ENCODE measurements around the gene CALY. TPM values are rescaled to one million over a fixed set of nuclear protein-coding genes. Genes with fewer than 3 reads are reported as not detected.

CALY gene, protein sequence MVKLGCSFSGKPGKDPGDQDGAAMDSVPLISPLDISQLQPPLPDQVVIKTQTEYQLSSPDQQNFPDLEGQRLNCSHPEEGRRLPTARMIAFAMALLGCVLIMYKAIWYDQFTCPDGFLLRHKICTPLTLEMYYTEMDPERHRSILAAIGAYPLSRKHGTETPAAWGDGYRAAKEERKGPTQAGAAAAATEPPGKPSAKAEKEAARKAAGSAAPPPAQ
- total RNA-seq, result not detected

DNA sequence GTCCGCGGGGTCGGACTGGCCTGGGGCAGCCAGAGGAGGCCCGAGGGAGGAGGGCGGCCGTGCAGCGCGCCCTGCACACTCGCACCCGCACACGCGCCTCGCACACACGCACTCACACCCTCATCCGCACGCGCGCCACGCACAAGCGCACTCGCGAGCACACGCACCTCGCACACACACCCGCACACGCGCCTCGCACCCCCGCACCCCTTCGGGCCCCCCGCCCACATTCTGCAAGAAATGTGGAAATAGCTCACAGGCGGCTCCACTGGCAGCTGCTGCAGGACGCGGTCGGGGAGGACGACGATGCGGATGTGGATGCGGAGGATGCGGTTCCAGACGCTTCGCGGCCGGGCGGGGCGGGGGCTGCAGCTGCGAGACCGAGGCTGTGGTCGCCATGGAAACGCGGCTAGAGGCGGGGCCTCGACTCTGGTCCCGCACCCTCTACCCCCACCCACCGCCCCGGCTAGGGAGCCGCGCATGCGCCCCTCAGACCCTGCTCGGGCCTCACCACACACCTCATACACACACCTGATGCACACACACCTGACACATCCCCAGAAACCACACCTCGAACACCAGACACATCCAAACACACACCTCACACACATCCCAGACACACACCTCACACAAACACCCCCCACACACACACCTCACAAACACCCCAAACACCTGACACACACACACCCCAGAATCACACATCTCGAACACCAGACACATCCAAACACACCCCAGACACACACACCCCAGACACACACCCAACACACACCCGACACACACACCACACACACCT lies at the start of gene CALY:
CALY (minus strand) TSS at position 320 of the 793 bp plus-strand sequence. CDS start 7,907 bp downstream, outside the sequence.
- H3K27me3 Mint-ChIP-seq (ENCODE audit: low read depth), result peaks cover 13% of the 10 kb centered on the region
- peak within 1 kb of the TSS; percentile 47 for H3K4me3 Mint-ChIP-seq
- H3K36me3 Mint-ChIP-seq (ENCODE audit: low read depth), result no peaks in the 10 kb centered on the region
- no peaks in the 10 kb centered on the region for H3K9me3 Mint-ChIP-seq
- CTCF ChIA-PET, result no interaction called here
- intact Hi-C loops (cut with micrococcal nuclease), result no loop called here
- DNase-seq, result peak; percentile 82
- H3K4me1 Mint-ChIP-seq (ENCODE audit: low read depth), result peaks cover 5% of the 10 kb centered on the region
- H3K27ac Mint-ChIP-seq, result no peak within 1 kb of the TSS

DNA sequence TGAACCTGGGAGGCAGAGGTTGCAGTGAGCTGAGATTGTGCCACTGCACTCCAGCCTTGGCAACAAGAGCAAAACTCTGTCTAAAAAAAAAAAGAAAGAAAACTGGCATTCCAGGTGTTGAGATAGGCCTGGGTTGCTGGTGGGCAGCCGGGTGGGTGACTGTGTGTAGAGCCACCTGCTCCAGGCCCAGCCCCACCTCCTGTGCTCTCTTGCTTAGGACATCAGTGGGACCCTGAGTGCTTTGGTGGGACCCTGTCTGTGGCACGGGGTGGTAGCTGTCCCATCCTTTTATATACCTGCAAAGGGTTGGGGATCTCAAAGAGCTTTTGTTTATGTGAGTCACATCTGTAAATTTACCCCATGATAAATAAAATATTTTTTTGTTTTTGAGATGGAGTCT lies 48.5 kb upstream of the CALY start:
- intact Hi-C loops (cut with micrococcal nuclease), result no loop called here
- no peak overlapping the region for H3K27ac Mint-ChIP-seq
- peaks cover 2% of the 10 kb centered on the region for H3K36me3 Mint-ChIP-seq (ENCODE audit: low read depth)
- peaks cover 19% of the 10 kb centered on the region for H3K4me1 Mint-ChIP-seq (ENCODE audit: low read depth)
- no peak for DNase-seq
- no peak overlapping the region for H3K4me3 Mint-ChIP-seq
- no peaks in the 10 kb centered on the region for H3K27me3 Mint-ChIP-seq (ENCODE audit: low read depth)
- CTCF ChIA-PET, result no interaction called here
- H3K9me3 Mint-ChIP-seq, result no peaks in the 10 kb centered on the region

DNA sequence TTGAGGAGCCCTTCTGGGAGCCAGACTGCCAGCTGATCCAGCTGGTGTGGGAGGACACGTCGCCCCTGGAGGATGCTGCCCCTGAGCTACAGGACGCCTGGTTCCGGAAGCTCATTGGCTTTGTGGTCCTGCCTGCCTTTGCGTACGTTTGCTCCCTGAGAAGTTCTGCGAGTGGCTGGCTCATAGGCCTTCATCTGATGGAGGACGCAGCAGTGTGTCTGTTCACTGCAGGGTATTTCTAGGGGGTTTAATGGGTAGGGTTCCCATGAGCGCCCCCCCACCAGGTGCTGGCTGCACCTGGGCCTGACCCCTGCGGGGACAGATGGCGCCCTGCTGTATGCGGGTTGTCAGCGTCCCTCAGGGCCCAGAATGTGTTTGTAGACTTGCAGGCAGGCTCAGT lies 47.4 kb upstream of the CALY start:
- Mint-ChIP-seq H3K36me3 (ENCODE audit: low read depth) (peaks cover 2% of the 10 kb centered on the region), H3K4me1 (ENCODE audit: low read depth) (peaks cover 11% of the 10 kb centered on the region), H3K4me3 (no peak overlapping the region), H3K9me3 (no peaks in the 10 kb centered on the region), H3K27me3 (ENCODE audit: low read depth) (no peaks in the 10 kb centered on the region), H3K27ac (no peak overlapping the region)
- CTCF ChIA-PET, result interaction anchor here (0.6 to 1.7 kb wide), 2 partner anchors 53 to 55 kb away, joined by 3 to 4 read pairs; no protein-coding TSS in a partner anchor
- intact Hi-C loops (cut with micrococcal nuclease), result no loop called here
- no peak for DNase-seq

DNA sequence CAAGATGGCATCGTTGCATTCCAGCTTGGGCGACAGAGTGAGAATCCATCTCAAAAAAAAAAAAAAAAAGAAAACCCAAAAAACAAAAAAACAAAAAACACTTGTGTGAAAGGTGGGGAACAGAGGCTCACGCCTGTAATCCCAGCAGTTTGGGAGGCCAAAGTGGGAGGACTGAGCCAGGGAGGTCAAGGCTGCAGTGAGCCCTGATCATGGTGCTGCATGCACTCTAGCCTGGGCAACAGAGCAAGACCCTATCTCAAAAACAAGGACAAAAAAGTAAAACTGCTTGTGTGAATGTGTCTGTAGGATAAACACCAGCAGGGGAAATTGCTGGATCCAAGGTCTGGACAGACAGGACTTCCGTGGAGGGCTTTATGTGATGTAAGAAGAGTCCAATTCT lies 46.9 kb upstream of the CALY start:
- no peak overlapping the region for H3K4me3 Mint-ChIP-seq
- H3K36me3 Mint-ChIP-seq (ENCODE audit: low read depth), result peaks cover 2% of the 10 kb centered on the region
- no peaks in the 10 kb centered on the region for H3K9me3 Mint-ChIP-seq
- H3K27me3 Mint-ChIP-seq (ENCODE audit: low read depth), result no peaks in the 10 kb centered on the region
- H3K27ac Mint-ChIP-seq, result no peak overlapping the region
- CTCF ChIA-PET, result interaction anchor here (1.7 kb wide), 1 partner anchor 54 kb away, joined by 4 read pairs; no protein-coding TSS in a partner anchor
- DNase-seq, result no peak
- peaks cover 6% of the 10 kb centered on the region for H3K4me1 Mint-ChIP-seq (ENCODE audit: low read depth)
- intact Hi-C loops (cut with micrococcal nuclease), result no loop called here

DNA sequence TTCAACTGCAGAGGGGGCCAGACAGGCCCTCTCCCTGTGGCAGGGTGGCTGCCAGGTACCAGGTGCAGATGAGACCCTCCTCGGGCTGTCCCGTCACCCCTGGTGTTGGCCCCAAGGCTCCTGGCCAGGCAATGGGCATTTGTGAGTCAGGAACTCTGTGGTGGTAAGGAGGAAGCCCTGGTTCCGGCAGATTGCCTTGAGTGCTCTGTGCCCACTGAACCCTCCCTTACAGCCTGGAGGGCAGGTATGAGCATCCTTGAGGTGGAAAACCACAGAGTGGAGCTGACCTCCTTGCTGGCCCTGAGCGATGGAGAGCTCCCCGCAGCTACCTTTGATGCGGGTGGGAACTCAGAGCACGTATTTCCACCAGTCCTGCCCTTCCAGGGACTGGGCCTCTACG lies 44.3 kb upstream of the CALY start:
- no peak overlapping the region for H3K27ac Mint-ChIP-seq

DNA sequence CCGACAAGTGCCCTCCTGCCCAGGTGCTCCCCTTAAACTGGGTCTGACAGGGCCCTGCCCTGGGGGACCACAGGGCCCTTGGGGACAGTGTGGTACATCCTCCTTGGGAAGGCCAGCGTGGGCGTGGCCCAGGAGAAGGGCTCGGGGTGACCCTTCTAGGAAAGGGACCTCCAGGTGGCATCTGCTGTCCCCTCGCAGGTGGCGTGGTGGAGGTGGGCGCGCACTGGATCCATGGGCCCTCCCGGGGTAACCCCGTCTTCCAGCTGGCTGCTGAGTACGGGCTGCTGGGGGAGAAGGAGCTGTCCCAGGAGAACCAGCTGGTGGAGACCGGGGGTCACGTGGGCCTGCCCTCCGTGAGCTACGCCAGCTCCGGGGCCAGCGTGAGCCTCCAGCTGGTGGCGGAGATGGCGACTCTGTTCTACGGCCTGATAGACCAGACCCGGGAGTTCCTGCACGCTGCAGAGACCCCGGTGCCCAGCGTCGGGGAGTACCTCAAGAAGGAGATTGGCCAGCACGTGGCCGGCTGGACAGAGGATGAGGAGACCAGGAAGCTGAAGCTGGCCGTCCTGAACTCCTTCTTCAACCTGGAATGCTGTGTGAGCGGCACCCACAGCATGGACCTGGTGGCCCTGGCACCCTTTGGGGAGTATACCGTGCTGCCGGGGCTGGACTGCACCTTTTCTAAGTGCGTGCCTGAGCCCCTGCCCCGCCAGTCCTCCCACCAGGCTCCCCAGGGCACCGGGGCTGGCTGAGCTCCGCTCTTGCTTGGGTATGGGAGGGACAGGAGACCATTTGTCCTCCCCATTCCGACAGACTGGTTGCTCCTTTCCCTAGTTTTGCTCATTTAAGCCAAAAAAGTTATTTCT lies 43.3 kb upstream of the CALY start:
- Mint-ChIP-seq H3K27me3 (ENCODE audit: low read depth) (no peaks in the 10 kb centered on the region), H3K36me3 (ENCODE audit: low read depth) (no peaks in the 10 kb centered on the region), H3K27ac (no peak overlapping the region), H3K9me3 (no peaks in the 10 kb centered on the region), H3K4me3 (peak overlapping the region; percentile 66), H3K4me1 (ENCODE audit: low read depth) (peaks cover 3% of the 10 kb centered on the region)
- CTCF ChIA-PET, result no interaction called here
- intact Hi-C loops (cut with micrococcal nuclease), result loop anchor here (1.0 to 5.0 kb wide), 4 partner anchors 10 to 123 kb away; partner anchors contain the start of genes TUBGCP2 and ZNF511
- DNase-seq, result no peak

More for the DNA sequence above, 44.3 kb upstream of the CALY start:
- Mint-ChIP-seq H3K4me3 (no peak overlapping the region), H3K9me3 (no peaks in the 10 kb centered on the region), H3K27me3 (ENCODE audit: low read depth) (no peaks in the 10 kb centered on the region), H3K36me3 (ENCODE audit: low read depth) (no peaks in the 10 kb centered on the region), H3K4me1 (ENCODE audit: low read depth) (peaks cover 3% of the 10 kb centered on the region)
- intact Hi-C loops (cut with micrococcal nuclease), result no loop called here
- CTCF ChIA-PET, result no interaction called here
- DNase-seq, result no peak

DNA sequence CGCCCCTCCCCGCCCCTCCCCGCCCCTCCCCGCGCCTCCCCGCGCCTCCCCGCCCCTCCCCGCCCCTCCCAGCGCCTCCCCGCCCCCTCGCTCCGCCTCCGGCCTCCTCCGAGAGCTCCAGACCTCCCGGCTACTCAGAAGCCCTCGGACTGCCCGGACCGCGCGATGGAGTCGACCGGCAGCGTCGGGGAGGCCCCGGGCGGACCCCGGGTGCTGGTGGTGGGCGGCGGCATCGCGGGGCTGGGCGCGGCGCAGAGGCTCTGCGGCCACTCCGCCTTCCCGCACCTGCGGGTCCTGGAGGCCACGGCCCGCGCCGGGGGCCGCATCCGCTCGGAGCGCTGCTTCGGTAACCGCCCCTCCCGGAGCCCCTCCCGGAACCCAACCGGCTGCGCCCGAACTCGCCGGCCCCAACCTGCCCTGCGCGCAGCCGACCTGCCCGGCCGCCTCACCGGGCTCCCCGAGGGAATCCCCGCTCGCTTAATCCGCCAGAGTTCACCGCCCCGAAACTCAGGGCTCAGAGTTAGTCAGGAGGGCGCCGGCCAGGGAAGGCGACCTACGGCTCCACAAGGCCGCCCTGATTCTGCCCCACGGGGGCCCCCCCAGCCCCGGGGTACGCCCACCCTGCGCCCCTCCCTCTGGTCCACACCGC lies 42.6 kb upstream of the CALY start, which contains the start of gene PAOX:
PAOX (plus strand) TSS at position 111 of the 649 bp plus-strand sequence; CDS start at position 166, 55 bp downstream.
- H3K4me1 Mint-ChIP-seq (ENCODE audit: low read depth), result peaks cover 3% of the 10 kb centered on the region
- DNase-seq, result peak; percentile 80
- CTCF ChIA-PET, result no interaction called here
- no peaks in the 10 kb centered on the region for H3K9me3 Mint-ChIP-seq
- intact Hi-C loops (cut with micrococcal nuclease), result loop anchor here (1.0 to 5.0 kb wide), 4 partner anchors 11 to 122 kb away; partner anchors contain the start of genes TUBGCP2 and ZNF511
- H3K36me3 Mint-ChIP-seq (ENCODE audit: low read depth), result no peaks in the 10 kb centered on the region
- H3K27ac Mint-ChIP-seq, result peak within 1 kb of the TSS; percentile 30
- no peaks in the 10 kb centered on the region for H3K27me3 Mint-ChIP-seq (ENCODE audit: low read depth)
- H3K4me3 Mint-ChIP-seq, result peak within 1 kb of the TSS; percentile 74

DNA sequence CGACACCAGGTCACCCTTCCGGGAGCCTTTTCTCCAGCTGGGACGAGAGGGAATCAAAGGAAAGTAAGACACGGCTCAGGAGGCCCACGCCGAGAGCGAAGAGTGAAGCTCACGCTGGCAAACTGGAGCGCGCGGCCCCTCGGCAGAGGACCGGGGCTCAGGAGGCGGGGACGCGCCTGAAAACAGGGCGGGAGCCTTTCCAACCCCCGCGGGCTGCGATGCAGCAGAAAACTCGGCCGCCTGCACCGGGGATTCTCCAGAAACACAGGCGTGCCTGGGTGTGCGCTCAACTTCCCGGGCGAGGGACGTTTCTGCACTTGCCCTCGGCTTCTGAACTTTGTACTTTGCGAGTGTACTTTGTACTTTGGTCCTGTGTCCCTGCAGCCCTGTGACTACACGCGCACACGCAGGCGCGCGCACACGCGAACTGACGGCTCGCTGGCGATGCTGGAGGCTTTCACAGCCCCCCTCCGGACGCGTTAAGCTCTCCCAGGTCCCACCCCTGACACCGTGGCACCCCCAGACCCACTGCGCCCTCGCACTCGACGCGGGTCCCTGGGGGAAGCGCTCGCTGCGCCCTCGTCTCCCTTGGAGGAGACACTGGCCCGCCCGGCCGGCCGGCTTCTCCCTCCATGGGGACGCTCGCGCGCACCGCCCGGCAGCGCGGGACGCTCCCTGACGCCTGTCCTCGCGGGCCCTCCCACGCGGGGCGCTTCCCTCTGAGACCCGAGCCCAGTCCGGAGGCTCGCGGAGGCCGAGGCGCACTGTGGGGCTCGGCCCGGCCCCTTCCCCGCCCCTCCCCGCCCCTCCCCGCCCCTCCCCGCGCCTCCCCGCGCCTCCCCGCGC lies 41.8 kb upstream of the CALY start:
- intact Hi-C loops (cut with micrococcal nuclease), result loop anchor here (1.0 to 5.0 kb wide), 5 partner anchors 12 to 121 kb away; partner anchors contain the start of genes MTG1, TUBGCP2 and ZNF511
- Mint-ChIP-seq H3K27ac (peak overlapping the region; percentile 30), H3K27me3 (ENCODE audit: low read depth) (no peaks in the 10 kb centered on the region), H3K4me1 (ENCODE audit: low read depth) (peaks cover 5% of the 10 kb centered on the region), H3K36me3 (ENCODE audit: low read depth) (no peaks in the 10 kb centered on the region), H3K4me3 (peak overlapping the region; percentile 74), H3K9me3 (no peaks in the 10 kb centered on the region)
- DNase-seq, result peak; percentile 61
- CTCF ChIA-PET, result interaction anchor here (0.7 to 0.8 kb wide), 2 partner anchors 10 to 49 kb away, joined by 3 to 5 read pairs; no protein-coding TSS in a partner anchor

DNA sequence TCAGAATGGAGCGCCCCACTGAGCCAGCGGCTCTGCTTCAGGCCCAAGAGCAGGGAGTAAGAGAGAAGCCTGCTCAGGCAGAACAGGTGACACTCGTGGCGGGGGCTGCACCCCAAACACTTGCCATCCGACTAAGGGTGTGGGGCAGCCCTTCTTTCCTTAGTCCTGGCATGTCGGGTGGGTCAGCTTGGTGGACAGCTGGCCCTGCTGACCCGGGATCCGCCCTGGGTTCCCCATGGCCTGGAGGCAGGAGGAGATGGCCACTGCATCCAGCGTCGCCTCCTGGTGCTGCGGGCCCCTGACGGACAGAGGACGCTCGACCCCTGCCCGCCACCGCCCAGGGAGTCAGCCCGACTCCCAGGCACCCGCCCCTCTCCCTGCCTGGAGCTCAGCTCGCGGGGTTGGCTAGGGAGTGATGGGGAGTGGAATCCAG lies 41.1 kb upstream of the CALY start:
- intact Hi-C loops (cut with micrococcal nuclease), result loop anchor here (1.0 to 5.0 kb wide), 3 partner anchors 16 to 121 kb away; partner anchors contain the start of genes MTG1, TUBGCP2 and ZNF511
- CTCF ChIA-PET, result interaction anchor here (0.7 to 0.8 kb wide), 2 partner anchors 10 to 48 kb away, joined by 3 to 5 read pairs; no protein-coding TSS in a partner anchor
- Mint-ChIP-seq H3K27me3 (ENCODE audit: low read depth) (no peaks in the 10 kb centered on the region), H3K9me3 (no peaks in the 10 kb centered on the region), H3K36me3 (ENCODE audit: low read depth) (no peaks in the 10 kb centered on the region), H3K27ac (no peak overlapping the region), H3K4me3 (peak overlapping the region; percentile 74), H3K4me1 (ENCODE audit: low read depth) (peaks cover 5% of the 10 kb centered on the region)
- no peak for DNase-seq

DNA sequence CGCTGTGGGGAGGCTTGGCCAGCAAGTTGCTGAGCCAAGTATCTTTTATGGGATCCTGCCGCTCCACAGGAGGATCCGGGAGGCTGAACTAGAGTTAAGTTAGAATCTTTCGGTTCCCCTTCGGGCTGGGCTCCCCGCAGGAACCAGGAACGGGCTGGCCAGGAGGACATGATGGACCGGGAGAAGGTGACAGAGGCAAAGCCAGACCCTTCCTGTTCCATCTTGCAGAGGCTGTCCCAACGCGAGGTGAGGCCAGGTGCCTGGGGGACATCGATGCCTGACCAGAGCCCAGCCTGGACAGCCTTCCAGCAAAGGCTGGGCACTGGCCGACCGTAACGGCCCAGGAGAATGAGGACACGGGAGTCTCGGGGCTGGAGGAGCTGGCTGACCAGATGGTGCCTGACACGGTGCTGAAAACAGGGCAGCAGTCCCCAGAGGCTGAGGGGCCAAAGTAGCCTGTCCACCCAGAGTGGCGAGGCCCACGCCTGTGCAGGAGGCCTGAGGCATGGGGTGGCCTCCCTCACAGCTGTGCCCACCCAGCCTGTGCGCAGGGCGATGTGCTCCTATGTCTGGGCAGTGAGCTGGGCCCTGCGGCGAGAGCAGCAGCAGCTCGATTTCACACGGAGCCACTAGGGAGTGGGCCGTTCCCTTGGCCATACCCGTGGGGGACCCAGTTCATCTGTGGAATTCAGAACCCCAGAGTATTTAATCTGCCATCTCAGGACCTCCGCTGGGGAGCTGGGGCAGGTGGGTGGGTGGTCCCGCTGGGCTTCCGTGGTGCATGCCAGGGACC lies 40.5 kb upstream of the CALY start:
- H3K9me3 Mint-ChIP-seq, result no peaks in the 10 kb centered on the region
- CTCF ChIA-PET, result interaction anchor here (0.8 to 1.1 kb wide), 2 partner anchors 11 to 56 kb away, joined by 3 read pairs; no protein-coding TSS in a partner anchor
- peak overlapping the region; percentile 48 for H3K4me3 Mint-ChIP-seq

More for the DNA sequence above, 40.5 kb upstream of the CALY start:
- no peaks in the 10 kb centered on the region for H3K27me3 Mint-ChIP-seq (ENCODE audit: low read depth)
- no peaks in the 10 kb centered on the region for H3K36me3 Mint-ChIP-seq (ENCODE audit: low read depth)
- intact Hi-C loops (cut with micrococcal nuclease), result loop anchor here (5.0 kb wide), 1 partner anchor 120 kb away; no protein-coding TSS in a partner anchor
- no peak overlapping the region for H3K27ac Mint-ChIP-seq
- no peak for DNase-seq
- peaks cover 5% of the 10 kb centered on the region for H3K4me1 Mint-ChIP-seq (ENCODE audit: low read depth)

Data from activated naive CD4-positive, alpha-beta T cell treated with anti-CD3 and anti-CD28 coated beads for 36 hours (primary cell).